CD4-positive, alpha-beta T cell treated with Interleukin-15 for 1 hour (primary cell): ENCODE measurements around the gene OTOG.

Experiments used
- DNase-seq: peaks from one replicate; pipeline ENCODE4 v3.0.0-alpha.2; 2020

Gene OTOG

DNA sequence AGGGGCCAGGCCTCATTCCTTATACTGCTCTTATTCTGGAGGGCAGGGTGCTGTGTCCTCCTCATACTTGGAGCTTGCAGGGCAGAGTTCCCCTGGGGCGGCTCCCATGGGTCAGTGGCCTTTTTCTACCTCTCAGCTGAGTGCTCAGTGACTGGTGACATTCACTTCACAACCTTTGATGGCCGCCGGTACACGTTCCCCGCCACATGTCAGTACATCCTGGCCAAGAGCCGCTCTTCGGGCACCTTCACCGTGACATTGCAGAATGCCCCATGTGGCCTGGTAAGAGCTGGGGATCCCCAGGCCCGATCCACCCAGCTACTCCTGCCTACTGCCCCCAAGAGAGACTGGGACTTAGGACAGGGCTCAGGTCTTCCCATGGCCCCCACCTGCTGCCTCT is 14.5 kb downstream of the OTOG start:
- DNase-seq, result no peak

DNA sequence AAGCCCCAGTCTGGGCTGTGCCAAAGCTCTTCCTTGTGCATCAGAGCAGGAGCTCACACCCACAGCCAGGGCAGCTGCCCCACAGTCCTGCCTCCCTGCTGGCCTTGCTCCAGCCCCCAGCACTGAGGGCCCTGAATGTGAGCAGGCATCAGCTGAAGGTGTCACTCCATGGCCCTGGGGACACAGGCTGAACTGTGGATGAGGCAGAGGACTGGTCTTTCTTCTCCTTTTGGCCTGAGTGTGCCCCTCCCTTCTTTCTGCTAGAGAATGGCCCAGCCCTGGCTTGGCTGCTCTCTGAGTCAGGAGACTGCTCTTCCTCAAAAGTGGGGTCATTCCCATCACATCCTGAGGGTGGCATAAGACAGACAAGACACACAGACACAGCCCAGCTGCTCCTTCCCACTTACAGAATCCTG is 16.2 kb downstream of the OTOG start:
- no peak for DNase-seq

DNA sequence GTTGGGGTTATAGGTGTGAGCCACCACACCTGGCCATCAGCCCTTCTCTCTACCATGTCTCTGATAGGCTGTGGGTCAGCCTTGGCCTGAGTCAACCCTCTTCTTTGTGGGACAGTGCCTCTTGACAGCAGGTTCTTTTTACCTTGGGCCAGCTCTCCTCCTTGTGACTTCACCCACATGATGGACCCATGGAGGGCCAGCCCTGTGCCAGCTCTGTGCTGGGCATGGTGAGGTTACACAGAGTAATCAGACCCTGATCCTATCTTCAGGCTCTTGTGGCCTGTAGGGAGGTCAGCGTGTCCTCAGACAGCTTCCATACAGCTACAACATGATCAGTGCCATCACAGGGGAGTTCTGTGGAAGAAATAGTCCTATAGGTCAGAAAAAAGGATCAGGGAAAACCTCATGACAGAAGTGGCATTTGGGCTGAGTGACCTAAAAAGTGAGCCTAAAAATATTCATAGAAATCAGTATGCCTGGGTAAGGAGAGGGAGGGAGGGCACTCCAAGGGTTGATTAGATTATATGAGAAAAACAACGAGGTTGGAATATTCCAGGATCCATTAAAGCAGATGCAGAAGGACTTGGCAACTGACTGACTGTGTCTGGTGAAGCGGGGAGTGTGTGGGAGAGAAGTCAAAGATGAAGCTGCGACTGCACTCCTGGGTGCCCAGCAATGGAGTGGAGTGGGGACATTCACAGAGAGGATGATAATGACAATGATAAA is 17.1 kb downstream of the OTOG start:
- DNase-seq, result no peak

- no peak for DNase-seq
Measured at GRCh38 chr11:17564687-17565042, 17.6 kb downstream of the OTOG start.

DNA sequence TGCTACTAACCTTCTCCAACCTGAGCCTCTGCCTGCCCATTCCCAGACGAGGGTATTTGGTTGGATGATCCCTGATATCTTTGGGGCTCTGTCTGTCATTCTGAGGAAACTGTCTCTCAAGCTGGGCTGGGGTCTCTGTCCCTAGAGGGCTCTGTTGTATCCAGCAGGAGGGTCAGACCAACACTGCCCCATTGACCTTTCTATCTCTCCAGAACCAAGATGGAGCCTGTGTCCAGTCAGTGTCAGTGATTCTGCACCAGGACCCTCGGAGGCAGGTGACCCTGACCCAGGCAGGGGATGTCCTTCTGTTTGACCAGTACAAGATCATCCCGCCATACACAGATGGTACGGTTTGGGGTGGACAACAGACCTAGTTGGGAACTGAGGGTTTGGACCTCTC is 21.9 kb downstream of the OTOG start:
- DNase-seq, result no peak

- no peak for DNase-seq
Measured at GRCh38 chr11:17570034-17570433, 23.0 kb downstream of the OTOG start.

DNA sequence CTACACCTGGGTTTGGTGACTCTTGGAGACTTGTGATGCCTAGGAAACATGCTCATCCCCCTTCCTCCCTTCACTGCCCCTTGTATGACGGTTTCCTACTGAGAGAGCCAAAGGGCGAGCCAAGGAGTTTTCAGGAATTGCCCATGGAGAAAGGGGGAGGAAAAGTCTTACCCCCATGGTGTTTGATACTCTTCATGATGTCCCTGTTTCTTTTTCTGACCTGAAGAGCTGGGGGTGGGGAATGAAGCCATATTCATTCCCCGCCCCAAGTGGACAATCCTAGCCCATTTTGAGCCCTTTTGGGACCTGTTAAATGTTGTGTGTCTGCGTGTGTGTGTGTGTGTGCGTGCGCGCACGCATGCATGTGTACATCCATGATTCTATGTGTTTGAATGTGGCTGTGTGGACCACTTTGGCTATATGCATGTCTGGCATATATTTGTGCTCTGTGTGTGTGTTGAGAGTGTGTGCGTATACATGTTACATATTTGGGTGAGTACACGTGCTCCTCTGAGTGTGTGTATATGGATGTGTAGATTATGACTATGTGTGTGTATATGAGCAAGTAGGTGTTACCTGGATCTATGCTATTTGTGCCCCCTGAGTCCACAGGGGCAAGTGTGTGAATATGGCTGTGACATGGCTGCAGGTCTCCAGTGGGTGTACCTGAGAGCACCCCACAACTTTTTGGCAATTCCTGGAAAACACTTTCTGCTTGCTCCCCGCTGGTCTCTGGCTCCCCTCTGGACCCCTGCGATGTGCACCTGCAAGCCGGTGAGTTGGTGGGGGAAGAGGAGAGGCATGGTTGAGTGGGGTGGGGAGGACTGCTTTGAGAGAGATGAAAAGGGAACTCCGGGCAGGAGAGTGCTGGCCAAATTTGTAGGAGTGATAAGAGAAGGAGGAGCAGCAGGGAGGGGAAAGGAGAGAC is 24.6 kb downstream of the OTOG start:
- no peak for DNase-seq

GRCh38 chr11:17572359-17572690 is 25.3 kb downstream of the OTOG start:
- no peak for DNase-seq

DNA sequence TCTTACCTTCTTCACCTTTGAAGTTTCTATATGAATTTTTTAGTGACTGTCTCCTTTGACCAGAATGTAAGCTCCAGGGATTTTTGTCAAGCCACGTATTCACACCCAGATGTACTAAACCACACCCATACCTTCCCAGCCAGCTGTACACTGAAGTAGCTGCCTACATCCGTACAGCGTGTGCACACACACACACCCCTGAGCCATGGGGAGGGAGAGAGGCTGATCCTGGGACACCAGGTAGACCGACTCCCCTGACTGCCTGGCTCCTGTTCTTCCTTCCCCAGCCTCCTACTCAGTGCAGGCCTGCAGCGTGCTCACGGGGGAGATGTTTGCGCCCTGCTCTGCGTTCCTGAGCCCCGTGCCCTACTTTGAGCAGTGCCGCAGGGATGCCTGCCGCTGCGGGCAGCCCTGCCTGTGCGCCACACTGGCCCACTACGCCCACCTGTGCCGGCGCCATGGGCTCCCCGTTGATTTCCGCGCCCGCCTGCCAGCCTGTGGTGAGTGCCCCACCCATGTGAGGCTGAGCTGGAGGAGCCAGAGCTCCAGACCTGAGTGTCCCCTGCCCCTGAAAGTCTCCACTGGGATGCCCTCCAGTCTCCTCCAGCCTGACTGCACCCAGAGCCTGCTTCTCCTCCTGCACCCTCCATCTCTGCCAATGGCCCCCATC is 25.9 kb downstream of the OTOG start:
- DNase-seq, result no peak

DNA sequence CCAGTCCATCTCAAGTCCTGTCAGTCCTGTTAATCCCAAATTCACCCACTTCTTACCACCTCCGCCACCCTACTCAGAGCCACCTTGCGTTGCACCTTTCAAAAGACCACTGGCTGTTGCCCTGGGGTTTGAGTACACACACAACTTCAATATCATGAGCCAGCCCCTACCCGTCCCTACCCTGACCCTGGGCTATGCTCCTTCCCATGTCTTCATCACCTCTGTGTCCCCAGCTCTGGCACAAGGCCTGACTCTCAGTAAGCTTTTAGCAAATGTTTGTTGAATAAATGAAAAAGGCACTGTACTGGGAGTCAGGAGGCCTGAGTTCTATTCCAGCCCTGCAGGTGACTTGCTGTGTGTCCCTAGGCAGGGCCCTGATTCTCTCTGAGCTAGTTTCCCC is 26.5 kb downstream of the OTOG start:
- DNase-seq, result no peak

DNA sequence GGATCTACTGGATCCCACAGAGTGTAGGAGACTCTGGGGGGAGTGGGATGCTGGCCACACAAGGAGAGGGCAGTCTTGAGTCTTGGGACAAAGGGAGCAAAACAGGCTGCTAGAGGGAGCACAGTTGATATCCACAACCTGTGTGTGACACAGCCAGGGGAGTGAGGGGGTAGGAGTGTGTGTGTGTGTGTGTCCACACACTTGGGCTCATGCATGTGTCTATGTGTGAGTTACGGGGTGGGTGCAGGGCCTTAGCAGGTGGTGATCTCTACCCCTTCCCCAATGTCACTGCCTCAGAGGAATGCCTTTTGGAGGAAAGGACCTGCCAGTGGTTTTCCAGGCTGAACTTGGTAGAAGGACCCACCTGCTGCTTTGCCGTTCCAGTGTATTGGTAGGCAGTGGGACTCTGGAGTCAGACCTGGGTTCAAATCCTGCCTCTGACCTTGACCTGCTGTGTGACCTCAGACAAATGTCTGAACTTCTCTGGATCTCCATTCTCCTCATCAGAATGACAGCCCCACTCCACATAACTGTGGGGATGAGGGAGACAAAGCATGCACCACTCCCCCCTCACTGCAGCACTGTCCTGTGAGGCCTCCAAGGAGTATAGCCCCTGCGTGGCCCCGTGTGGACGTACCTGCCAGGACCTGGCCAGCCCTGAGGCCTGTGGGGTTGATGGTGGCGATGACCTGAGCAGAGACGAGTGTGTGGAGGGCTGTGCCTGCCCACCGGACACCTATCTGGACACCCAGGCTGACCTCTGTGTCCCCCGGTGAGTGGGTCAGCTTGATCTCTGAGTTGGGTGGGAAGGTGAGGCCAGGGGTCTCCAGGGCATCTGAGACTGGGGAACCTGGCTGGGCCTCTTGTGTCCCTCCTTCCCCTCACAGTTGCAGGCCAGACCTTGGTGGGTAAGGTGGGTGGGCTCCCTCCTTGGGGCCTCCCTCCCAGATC is 27.4 kb downstream of the OTOG start:
- DNase-seq, result no peak

GRCh38 chr11:17575431-17576425 is 28.7 kb downstream of the OTOG start:
- no peak for DNase-seq

DNA sequence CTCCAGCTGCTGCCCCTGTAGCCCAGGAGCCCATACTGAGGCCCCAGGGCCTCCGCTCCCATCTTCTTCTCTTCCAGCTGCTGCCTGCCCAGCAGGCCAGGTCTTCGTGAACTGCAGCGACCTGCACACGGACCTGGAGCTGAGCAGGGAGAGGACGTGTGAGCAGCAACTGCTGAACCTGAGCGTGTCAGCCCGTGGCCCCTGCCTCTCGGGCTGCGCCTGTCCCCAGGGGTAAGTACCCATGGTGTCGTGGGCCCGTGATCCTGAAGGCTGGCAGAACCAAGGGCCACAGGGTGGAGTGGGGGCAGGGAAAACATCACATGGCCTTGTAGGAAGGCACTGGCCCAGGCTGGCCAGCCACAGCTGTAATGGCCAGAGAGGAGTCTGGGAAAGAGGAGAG is 31.2 kb downstream of the OTOG start:
- no peak for DNase-seq

- DNase-seq, result no peak
Measured at GRCh38 chr11:17578958-17579357, 31.9 kb downstream of the OTOG start.

DNA sequence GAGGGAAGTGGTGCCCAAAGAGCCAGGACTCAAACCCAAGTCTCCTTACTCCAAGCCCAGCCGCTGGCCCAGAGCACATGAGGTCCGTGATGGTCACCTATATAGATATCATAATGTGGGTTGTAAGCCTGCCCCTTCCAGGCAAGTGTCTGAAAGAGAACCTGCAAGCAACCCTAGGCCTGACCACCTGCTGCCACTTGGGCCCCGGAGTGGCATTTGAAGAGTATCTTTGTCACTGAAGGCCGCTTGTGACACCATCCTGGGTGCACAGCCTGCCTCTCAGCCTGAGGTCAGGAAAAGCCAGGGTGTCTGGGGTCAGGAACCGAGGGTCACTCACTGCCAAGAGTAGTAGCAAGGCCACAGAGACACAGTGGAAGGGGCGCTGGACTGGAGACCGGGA is 32.4 kb downstream of the OTOG start:
- DNase-seq, result no peak

- DNase-seq, result no peak
Measured at GRCh38 chr11:17580271-17580670, 33.2 kb downstream of the OTOG start.

DNA sequence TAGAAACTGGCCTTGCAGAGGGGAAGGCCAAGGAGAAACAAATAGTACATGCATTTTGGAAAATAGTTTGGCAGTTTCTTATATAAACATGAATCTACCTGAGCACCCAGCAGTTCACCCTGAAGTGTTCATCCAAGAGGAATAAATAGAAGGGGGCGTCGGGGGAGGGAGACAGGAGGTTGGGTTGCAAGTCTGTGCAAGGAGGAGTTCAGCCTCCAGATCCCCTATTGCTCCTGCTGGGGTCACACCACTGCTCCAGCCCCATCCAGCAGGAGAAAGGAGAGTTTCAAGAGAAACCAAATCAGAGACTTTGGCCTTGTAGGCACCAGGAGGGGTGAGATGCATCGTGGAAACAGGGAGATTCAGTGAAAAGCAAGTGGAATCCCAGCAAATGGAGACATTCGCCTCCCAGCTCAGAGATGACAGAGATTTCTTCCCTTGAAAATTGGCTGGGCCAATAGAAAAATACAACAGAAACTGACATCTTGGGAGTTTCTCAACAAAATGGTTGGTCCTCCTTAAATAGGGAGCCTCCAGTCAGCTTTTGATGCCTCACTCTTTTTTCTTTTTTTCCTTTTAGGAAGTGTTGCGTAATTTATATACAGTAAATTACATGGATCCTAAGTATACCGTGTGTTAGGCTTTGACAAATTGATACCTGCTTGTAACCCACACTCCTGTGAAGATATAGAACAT is 34.1 kb downstream of the OTOG start:
- no peak for DNase-seq

- no peak for DNase-seq
Measured at GRCh38 chr11:17581732-17582053, 34.6 kb downstream of the OTOG start.

- no peak for DNase-seq
Measured at GRCh38 chr11:17585911-17586695, 39.0 kb downstream of the OTOG start.

GRCh38 chr11:17588166-17588565 is 41.1 kb downstream of the OTOG start:
- no peak for DNase-seq
